HL-60 (cell line): ENCODE results near the gene DDIAS.

Source experiments
- DNase-seq, 2 experiments: peaks; one replicate each; pipeline ENCODE4 v3.0.0-alpha.2; 2010 to 2020; ENCODE audit warnings: low read depth in 1 of 2, low spot score in 1 of 2
- H3K27ac ChIP-seq: fragments of 250-450 bp; sonication (Bioruptor Pico); replicated peaks from 2 replicates; pipeline ENCODE4 v1.5.1; 2020; ENCODE audit warnings: mild to moderate bottlenecking, moderate library complexity
- H3K27me3 ChIP-seq: fragments of 250-450 bp; sonication (Bioruptor Pico); 2 replicates; pipeline ENCODE4 v1.5.1; 2021; ENCODE audit warnings: mild to moderate bottlenecking, moderate library complexity; ENCODE audit not compliant: insufficient read depth, poor library complexity, severe bottlenecking
- H3K4me3 ChIP-seq: replicated peaks from 2 replicates; pipeline ENCODE4 v1.5.1; 2011; ENCODE audit warnings: mild to moderate bottlenecking, control low read depth, low read length; ENCODE audit not compliant: insufficient read depth
- CTCF ChIP-seq: IDR thresholded peaks from one replicate; pipeline ENCODE4 v1.5.1; 2011; ENCODE audit warnings: low read length, control low read depth, inconsistent platforms; ENCODE audit not compliant: insufficient read depth
- GABPA ChIP-seq: IDR thresholded peaks from 2 replicates; pipeline ENCODE4 v1.6.1; 2012; ENCODE audit warnings: low read depth
- POLR2AphosphoS5 ChIP-seq: IDR thresholded peaks from 2 replicates; pipeline ENCODE4 v1.6.1; 2012; ENCODE audit warnings: low read depth
- REST ChIP-seq: IDR thresholded peaks from 2 replicates; pipeline ENCODE4 v1.6.1; 2012; ENCODE audit warnings: low read depth; ENCODE audit not compliant: insufficient replicate concordance
- SPI1 ChIP-seq: IDR thresholded peaks from 2 replicates; pipeline ENCODE4 v1.6.1; 2012; ENCODE audit warnings: low read depth, mild to moderate bottlenecking, borderline replicate concordance

The DDIAS gene

GRCh38 chr11:82930229-82930628 lies 28.7 kb downstream of the DDIAS start:
- DNase-seq: no peak

GRCh38 chr11:82930734-82931133 lies 29.2 kb downstream of the DDIAS start:
- Histone ChIP-seq H3K27ac (no peak overlapping the region), H3K27me3 (no peaks in the 10 kb centered on the region), H3K4me3 (no peak overlapping the region)
- TF ChIP-seq CTCF: no peak
- no peak for TF ChIP-seq SPI1
- no peak for TF ChIP-seq GABPA
- TF ChIP-seq POLR2AphosphoS5: no peak
- no peak for TF ChIP-seq REST
- no peak for DNase-seq

More at GRCh38 chr11:82930229-82930628, 28.7 kb downstream of the DDIAS start:
- TF ChIP-seq REST: no peak
- TF ChIP-seq POLR2AphosphoS5: no peak
- no peak for TF ChIP-seq GABPA
- TF ChIP-seq CTCF: no peak
- TF ChIP-seq SPI1: no peak
- no peak overlapping the region for H3K4me3 ChIP-seq
- no peak overlapping the region for H3K27ac ChIP-seq
- H3K27me3 ChIP-seq: no peaks in the 10 kb centered on the region

GRCh38 chr11:82932564-82932963 lies 31.0 kb downstream of the DDIAS start:
- no peak for TF ChIP-seq REST
- TF ChIP-seq POLR2AphosphoS5: no peak
- no peak for TF ChIP-seq CTCF
- no peak for TF ChIP-seq GABPA
- no peak for TF ChIP-seq SPI1
- Histone ChIP-seq H3K4me3 (no peak overlapping the region), H3K27ac (no peak overlapping the region), H3K27me3 (no peaks in the 10 kb centered on the region)
- no peak for DNase-seq
